Measurements from ENCODE around the gene MAGEA1. TPM values are rescaled to one million over a fixed set of nuclear protein-coding genes. Genes with fewer than 3 reads are reported as not detected.
A peak's percentile ranks its signal among the peaks of the same experiment; 100 is the strongest.

MAGEA1 gene
- total and polyA plus RNA-seq, 8 donors, result not detected

DNA sequence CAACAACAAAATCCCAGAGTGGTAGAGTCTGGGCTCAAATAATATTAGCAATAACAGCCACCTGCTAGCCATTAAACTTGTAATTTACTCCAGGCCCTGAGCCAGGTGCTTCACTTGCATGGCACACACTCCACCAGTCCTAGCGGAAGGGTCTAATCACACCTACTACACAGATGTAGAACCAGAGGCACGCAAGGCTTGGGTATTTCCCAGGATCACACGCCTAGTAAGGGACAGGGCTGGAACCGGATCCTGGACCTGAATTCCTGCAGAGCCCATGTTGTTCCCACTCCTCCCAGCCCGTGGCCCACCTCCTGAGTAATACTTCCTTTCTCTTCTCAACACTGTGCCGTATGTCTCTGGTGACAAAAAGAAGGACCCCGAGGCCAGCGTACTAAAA, 5.7 kb downstream of the MAGEA1 start:
- no peaks in the 10 kb centered on the region for H3K9me3 ChIP-seq
- DNase-seq, result no peak
- H3K27me3 ChIP-seq, result peaks cover 0 to 4% (median 0%) of the 10 kb centered on the region in 3 donors
- no peak overlapping the region for H3K4me3 ChIP-seq
- no peak overlapping the region for H3K27ac ChIP-seq
- H3K4me1 ChIP-seq, result no peaks in the 10 kb centered on the region
- TF ChIP-seq POLR2A (IDR thresholded peaks at IDR 0.05) (no peak), EP300 (IDR thresholded peaks at IDR 0.05) (no peak), POLR2AphosphoS5 (IDR thresholded peaks at IDR 0.05) (no peak), CTCF (IDR thresholded peaks at IDR 0.05) (no peak)
- intact Hi-C loops (cut with DNase I; ENCODE audit: low total_unique reads), result no loop called here
- WGBS, 5 donors, result 67 to 82% (median 77%) methylated on average over 5 to 8 of the region's 8 CpGs
- no peaks in the 10 kb centered on the region for H3K36me3 ChIP-seq

- peak in 1 of 2 donors; percentile 4 for DNase-seq
- WGBS, 5 donors, result 17 to 43% (median 30%) methylated on average over 1 of the region's 1 CpG; no CpG with 5 or more reads in 1 of the 5 donors
- no peak for TF ChIP-seq POLR2AphosphoS5 (IDR thresholded peaks at IDR 0.05)
Measured at GRCh38 chrX:153190381-153190780, 11.3 kb downstream of the MAGEA1 start.

DNA sequence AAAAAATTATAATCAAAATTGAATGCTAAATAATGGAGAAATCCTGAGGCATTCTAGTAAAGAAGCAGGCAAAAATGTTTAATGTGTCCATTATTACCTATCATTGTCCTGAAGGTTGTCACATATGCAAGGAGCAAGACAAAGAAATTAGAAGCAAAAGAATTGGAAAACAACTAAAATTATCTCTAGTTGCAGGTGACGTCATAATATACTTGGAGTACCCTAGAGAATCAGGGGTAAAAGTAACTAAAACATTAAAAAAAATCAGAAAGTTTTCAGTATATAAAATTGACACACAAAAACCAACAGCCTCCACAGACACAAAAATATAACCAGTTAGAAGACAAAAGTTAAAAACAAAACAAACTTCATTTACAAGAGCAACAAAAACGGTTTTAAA, 21.4 kb downstream of the MAGEA1 start:
- TF ChIP-seq CTCF (IDR thresholded peaks at IDR 0.05), result no peak
- TF ChIP-seq POLR2AphosphoS5 (IDR thresholded peaks at IDR 0.05), result no peak
- no peak for TF ChIP-seq POLR2A (IDR thresholded peaks at IDR 0.05)
- TF ChIP-seq EP300 (IDR thresholded peaks at IDR 0.05), result no peak
- no peak overlapping the region for H3K4me3 ChIP-seq
- WGBS, 5 donors, result 50 to 72% (median 58%) methylated on average over 2 of the region's 2 CpGs
- peaks cover 0 to 18% (median 8%) of the 10 kb centered on the region in 4 donors for H3K9me3 ChIP-seq
- no peaks in the 10 kb centered on the region for H3K4me1 ChIP-seq
- H3K27me3 ChIP-seq, result peaks cover 0 to 9% (median 0%) of the 10 kb centered on the region in 3 donors
- H3K36me3 ChIP-seq, result no peaks in the 10 kb centered on the region
- no peak for DNase-seq
- intact Hi-C loops (cut with DNase I; ENCODE audit: low total_unique reads), result no loop called here
- H3K27ac ChIP-seq, result no peak overlapping the region

More at GRCh38 chrX:153190381-153190780, 11.3 kb downstream of the MAGEA1 start:
- intact Hi-C loops (cut with DNase I; ENCODE audit: low total_unique reads), result no loop called here
- no peak overlapping the region for H3K27ac ChIP-seq
- H3K36me3 ChIP-seq, result no peaks in the 10 kb centered on the region
- H3K27me3 ChIP-seq, result no peaks in the 10 kb centered on the region
- no peaks in the 10 kb centered on the region for H3K4me1 ChIP-seq
- H3K9me3 ChIP-seq, result peaks cover 0 to 6% (median 0%) of the 10 kb centered on the region in 4 donors
- no peak overlapping the region for H3K4me3 ChIP-seq

DNA sequence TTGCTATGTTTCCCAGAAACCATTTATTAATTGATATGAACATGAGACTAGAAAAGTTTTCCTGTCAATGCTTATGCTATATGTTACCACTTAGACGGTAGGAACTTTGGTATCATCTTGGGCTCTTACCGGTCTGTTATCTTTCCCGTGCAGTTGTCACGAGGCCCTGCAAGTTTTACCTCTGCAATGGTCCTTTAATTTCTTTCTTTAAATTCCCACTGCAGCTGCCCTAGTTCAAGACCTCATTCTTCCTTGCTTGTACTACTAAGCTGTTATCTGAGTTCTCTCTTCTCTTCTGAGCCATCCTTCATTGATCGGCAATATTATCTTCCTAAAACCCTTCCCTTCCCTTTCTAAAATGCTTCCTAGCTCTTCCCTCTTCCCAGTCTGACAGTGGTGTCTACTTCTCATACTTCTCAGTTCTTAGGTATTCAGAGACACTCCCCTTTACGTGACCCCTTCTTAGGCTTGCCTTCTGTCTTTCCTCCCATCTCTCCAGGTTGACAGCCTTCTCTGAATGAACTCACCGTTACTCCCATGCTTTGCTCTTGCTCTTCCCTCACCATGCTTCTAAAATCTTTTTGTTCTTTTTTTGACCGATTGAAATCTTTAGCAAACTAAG, 27.5 kb downstream of the MAGEA1 start:
- Histone ChIP-seq H3K4me1 (no peaks in the 10 kb centered on the region), H3K9me3 (peaks cover 0 to 7% (median 3%) of the 10 kb centered on the region in 4 donors), H3K4me3 (no peak overlapping the region), H3K27me3 (no peaks in the 10 kb centered on the region), H3K27ac (no peak overlapping the region), H3K36me3 (no peaks in the 10 kb centered on the region)
- no peak for TF ChIP-seq CTCF (IDR thresholded peaks at IDR 0.05)
- WGBS, 5 donors, result 75 to 88% (median 77%) methylated on average over 8 of the region's 8 CpGs
- intact Hi-C loops (cut with DNase I; ENCODE audit: low total_unique reads), result no loop called here
- DNase-seq, result no peak

- no peak for DNase-seq
- 39 to 70% (median 64%) methylated on average over 3 of the region's 3 CpGs for WGBS, 5 donors
- Histone ChIP-seq H3K27ac (no peak overlapping the region), H3K36me3 (no peaks in the 10 kb centered on the region), H3K9me3 (peaks cover 0 to 25% (median 6%) of the 10 kb centered on the region in 4 donors), H3K27me3 (no peaks in the 10 kb centered on the region), H3K4me1 (no peaks in the 10 kb centered on the region), H3K4me3 (no peak overlapping the region)
- intact Hi-C loops (cut with DNase I; ENCODE audit: low total_unique reads), result no loop called here
- no peak for TF ChIP-seq POLR2A (IDR thresholded peaks at IDR 0.05)
- TF ChIP-seq CTCF (IDR thresholded peaks at IDR 0.05), result no peak
- no peak for TF ChIP-seq POLR2AphosphoS5 (IDR thresholded peaks at IDR 0.05)
- no peak for TF ChIP-seq EP300 (IDR thresholded peaks at IDR 0.05)
Measured at GRCh38 chrX:153209347-153209746, 30.3 kb downstream of the MAGEA1 start.

Data from stomach (tissue), 9 donors.